MM.1S (cell line): ENCODE data around the gene TMEFF2.

Experiments
- EZH2phosphoT487 ChIP-seq: fragments of 300-600 bp; sonication (generic); IDR thresholded peaks from 2 replicates; pipeline ENCODE4 v1.6.1; 2018; ENCODE audit warnings: antibody characterized with exemption, low read length
- TF ChIP-seq, protein P1 (sequence below): fragments of 300-600 bp; sonication (generic); IDR thresholded peaks from 2 replicates; pipeline ENCODE4 v1.5.1; 2016; ENCODE audit warnings: antibody characterized with exemption, low read length, mixed read lengths

DNA sequence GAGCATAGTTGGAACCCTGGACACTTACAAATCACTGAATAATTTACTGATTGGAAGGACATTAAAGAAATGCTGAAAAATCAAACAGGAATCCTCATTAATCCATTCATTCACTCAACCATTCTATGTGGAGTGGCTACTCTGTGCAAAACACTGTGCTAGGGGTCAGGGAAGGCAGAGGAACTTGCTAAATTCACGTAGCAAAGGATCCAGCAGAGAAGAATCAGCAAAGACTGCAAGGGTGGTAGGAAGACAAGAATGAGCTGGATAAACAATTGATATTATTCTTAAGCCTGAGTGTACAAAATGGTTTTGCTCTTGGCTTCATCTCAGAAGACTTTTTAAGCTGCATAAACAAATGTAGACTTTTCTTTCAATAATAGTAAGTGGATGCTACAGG, 183.5 kb downstream of the TMEFF2 start:
- TF ChIP-seq, protein P1, sequence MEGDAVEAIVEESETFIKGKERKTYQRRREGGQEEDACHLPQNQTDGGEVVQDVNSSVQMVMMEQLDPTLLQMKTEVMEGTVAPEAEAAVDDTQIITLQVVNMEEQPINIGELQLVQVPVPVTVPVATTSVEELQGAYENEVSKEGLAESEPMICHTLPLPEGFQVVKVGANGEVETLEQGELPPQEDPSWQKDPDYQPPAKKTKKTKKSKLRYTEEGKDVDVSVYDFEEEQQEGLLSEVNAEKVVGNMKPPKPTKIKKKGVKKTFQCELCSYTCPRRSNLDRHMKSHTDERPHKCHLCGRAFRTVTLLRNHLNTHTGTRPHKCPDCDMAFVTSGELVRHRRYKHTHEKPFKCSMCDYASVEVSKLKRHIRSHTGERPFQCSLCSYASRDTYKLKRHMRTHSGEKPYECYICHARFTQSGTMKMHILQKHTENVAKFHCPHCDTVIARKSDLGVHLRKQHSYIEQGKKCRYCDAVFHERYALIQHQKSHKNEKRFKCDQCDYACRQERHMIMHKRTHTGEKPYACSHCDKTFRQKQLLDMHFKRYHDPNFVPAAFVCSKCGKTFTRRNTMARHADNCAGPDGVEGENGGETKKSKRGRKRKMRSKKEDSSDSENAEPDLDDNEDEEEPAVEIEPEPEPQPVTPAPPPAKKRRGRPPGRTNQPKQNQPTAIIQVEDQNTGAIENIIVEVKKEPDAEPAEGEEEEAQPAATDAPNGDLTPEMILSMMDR: no peak
- no peak for TF ChIP-seq EZH2phosphoT487
